ENCODE measurements around the gene TNS3. TPM values are rescaled to one million over a fixed set of nuclear protein-coding genes. Genes with fewer than 3 reads are reported as not detected.

Gene TNS3
- total and polyA plus RNA-seq, 10 of the 15 experiments (the other 5 are each of a cell fraction or from before 2014, with no cell fraction given) = 0.27 to 2.7 (median 0.79) TPM

GRCh38 chr7:47528471-47528870 lies 53.4 kb downstream of the TNS3 start (continued):
- TF ChIP-seq USF2 (IDR thresholded peaks at IDR 0.05; ENCODE audit: borderline replicate concordance, low read depth, low read length) (no peak), E2F8 (IDR thresholded peaks at IDR 0.05; ENCODE audit: low read depth, partially characterized antibody) (no peak), RAD21 (IDR thresholded peaks at IDR 0.05; ENCODE audit: insufficient read depth, low read depth, low read length) (no peak)

GRCh38 chr7:47526466-47526865 lies 55.4 kb downstream of the TNS3 start:
- no TSS peak for BruUV-seq (replicated peaks)
- POLR2A ChIA-PET = no interaction called here

More at GRCh38 chr7:47526466-47526865, 55.4 kb downstream of the TNS3 start:
- ChIA-PET CTCF (no interaction called here), RAD21 (ENCODE audit: unreplicated experiment) (no interaction called here), SMC1A (ENCODE audit: uncharacterized antibody, unreplicated experiment) (no interaction called here)
- Histone ChIP-seq H3K4me2 (ENCODE audit: control insufficient read depth, insufficient read depth) (no peak overlapping the region), H4K20me1 (ENCODE audit: control insufficient read depth, insufficient read depth) (no peaks in the 10 kb centered on the region), H3K79me2 (ENCODE audit: control insufficient read depth, insufficient read depth, low read length) (no peaks in the 10 kb centered on the region), H3K4me1 (ENCODE audit: control insufficient read depth, insufficient read depth, low read length) (no peaks in the 10 kb centered on the region), H3K9me3 (replicated peaks; ENCODE audit: control insufficient read depth, insufficient read depth, low read length) (no peaks in the 10 kb centered on the region), H3K27me3 (replicated peaks in 1 of 2; ENCODE audit: control insufficient read depth in 2 of 2, insufficient read depth in 2 of 2, low read length in 1 of 2) (no peaks in the 10 kb centered on the region), H3K36me3 (ENCODE audit: control insufficient read depth in 2 of 2, insufficient read depth in 2 of 2, low read length in 1 of 2) (no peaks in the 10 kb centered on the region), H3K27ac (ENCODE audit: control insufficient read depth, insufficient read depth) (no peak overlapping the region), H3K4me3 (no peak overlapping the region), H3K9ac (ENCODE audit: control insufficient read depth, insufficient read depth, low read length) (no peak overlapping the region), H2AFZ (ENCODE audit: control insufficient read depth, low read depth, low read length) (no peak overlapping the region)
- TF ChIP-seq ATF7 (IDR thresholded peaks at IDR 0.05; ENCODE audit: low read depth) (no peak), USF2 (IDR thresholded peaks at IDR 0.05; ENCODE audit: borderline replicate concordance, low read depth, low read length) (no peak), USF1 (IDR thresholded peaks at IDR 0.05; ENCODE audit: borderline replicate concordance, extremely low read length, insufficient read depth, low read depth, low read length) (no peak), BHLHE40 (IDR thresholded peaks at IDR 0.05; ENCODE audit: borderline replicate concordance in 1 of 2, low read depth in 2 of 2, low read length in 1 of 2) (no peak), ZZZ3 (IDR thresholded peaks at IDR 0.05; ENCODE audit: control insufficient read depth, insufficient read length, low read depth) (no peak), DPF2 (IDR thresholded peaks at IDR 0.05) (no peak), ZSCAN29 (IDR thresholded peaks at IDR 0.05) (no peak), MXI1 (IDR thresholded peaks at IDR 0.05; ENCODE audit: low read depth, low read length) (no peak)
- in situ Hi-C loops (cut with MboI) (no loop called here), intact Hi-C loops (cut with micrococcal nuclease; ENCODE audit: unreplicated experiment) (no loop called here)
- DNase-seq (ENCODE audit: low read depth, low spot score) (no peak), FAIRE-seq (no peak), ATAC-seq (no peak)
- 30% methylated on average over 6 of the region's 6 CpGs for WGBS (ENCODE audit: insufficient coverage, insufficient replicate concordance, low lambda C conversion rate, missing lambda C conversion rate)

All from GM12878 (cell line).